HG03439 (cell line): Measurements from ENCODE around the gene HOXD12.

Experiments used
- ATAC-seq: cut with Tn5 transposase; IDR thresholded peaks from one replicate; pipeline ENCODE4 v1.9.1; 2021; ENCODE audit warnings: mild to moderate bottlenecking, moderate library complexity; ENCODE audit not compliant: unreplicated experiment

Gene HOXD12

DNA sequence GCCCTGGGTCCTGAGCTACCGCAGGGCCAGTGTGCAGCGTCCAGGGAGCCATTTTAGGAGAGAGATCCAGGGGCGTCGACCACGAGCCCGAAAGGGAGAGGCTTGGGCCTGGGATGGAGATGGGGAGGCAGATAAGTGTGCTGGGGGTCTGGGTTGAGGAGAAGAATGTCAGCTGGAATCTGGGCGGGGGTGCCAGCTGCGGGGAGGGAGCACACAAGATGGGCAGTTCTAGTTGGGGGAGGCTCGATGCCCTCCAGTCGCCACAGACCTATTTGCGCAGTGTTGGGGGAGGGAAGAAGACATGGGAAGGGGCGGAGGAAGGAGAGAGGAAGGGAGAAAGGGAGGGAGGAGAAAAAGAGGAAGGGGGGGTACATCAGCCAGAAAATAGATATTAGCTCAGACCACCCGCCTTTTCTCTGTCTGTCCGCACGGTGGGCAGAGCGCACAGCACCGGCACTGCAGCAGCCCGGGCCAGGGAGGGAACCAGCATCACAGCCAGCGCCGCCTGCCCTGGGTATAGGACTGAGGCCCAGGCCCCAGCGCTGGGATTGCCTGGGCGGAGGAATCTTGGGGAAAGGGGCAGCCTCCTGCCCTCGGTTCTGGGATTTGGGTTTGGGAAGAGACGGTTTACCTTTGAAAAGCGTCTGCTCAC, 5.6 kb downstream of the HOXD12 start:
- ATAC-seq, result no peak

DNA sequence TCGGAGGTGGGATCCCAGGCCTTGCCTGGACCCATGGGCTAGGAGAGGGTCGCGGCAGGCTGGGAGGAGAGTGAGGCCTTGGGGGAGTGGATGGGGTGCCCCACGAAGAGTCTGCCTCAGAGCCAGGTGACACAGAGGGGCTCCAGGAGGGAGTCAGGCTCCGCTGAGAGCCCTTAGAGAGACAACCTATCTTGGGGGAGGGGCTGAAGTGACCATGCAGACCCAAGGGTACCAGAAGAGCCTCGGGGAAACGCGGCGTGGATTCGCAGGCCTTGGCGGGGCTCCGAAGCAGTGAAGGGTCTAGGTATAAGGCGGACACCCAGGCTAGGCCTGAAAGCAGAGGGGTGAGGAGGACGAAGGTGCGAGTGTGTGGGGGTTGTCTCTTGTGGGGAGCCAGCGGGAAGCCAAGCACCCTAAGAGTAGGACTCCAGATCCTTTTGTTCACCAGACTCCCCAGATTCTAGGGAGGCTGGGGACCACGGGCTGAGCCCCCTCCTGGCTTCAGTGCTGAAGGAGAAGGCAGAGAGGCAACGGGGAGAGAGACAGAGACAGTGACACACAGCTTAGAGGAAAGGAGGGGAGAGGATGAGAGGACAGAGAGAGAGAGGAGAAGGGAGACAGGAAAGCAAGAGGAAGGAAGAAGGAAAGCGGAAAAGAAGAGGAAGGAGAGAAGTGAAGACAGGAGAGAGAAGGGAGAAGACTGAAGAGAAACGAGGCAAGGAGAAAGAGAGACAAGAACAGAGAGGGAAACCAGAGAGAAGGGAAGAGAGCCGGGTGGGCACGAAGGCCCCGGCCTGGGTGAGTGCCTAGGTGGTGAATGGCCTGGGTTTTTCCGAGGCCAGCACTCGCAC, 6.4 kb downstream of the HOXD12 start:
- no peak for ATAC-seq

DNA sequence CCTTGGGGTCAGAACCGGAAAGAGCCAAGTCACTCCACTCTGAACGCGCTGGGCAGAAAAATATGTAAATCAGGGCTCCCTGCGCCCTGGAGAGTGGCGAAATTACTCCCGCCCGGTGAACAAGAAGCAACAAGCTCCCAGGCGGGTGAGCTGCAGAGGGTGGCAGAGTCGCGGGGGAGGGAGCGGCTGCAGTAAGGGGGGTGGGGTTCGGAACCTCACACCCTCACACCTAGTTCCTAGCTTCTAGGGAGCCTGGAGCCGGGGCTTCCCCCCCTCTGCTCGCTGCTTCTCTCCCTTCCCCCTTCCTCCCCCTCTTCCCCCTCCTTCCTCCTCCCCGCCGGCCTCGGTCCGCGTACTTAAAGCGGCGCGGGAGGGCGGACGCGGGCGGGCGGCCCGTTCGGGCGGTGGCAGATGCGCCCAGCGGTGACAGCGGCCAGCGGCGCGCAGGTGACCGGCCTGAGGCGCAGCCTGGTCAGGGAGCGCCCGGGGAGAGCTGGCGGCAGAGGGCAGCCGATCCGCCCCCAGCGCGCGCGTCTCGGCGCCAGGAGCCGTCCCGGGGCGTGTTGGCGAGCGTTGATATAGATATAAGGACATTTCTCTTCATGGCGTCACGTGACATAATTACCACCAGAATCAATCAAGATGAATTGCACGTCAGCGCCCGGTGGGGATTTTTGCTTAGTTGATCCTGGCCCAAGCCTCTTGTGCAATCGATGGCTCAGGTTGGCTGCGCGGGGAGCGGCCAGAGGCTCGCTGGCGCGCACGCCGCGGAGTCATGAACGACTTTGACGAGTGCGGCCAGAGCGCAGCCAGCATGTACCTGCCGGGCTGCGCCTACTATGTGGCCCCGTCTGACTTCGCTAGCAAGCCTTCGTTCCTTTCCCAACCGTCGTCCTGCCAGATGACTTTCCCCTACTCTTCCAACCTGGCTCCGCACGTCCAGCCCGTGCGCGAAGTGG, 7.3 kb downstream of the HOXD12 start, which contains the start of gene HOXD11:
Gene HOXD11, plus strand, starts transcription at position 700 of the 959 bp plus-strand sequence. Its CDS starts 76 bp downstream, at position 776.
- no peak for ATAC-seq

DNA sequence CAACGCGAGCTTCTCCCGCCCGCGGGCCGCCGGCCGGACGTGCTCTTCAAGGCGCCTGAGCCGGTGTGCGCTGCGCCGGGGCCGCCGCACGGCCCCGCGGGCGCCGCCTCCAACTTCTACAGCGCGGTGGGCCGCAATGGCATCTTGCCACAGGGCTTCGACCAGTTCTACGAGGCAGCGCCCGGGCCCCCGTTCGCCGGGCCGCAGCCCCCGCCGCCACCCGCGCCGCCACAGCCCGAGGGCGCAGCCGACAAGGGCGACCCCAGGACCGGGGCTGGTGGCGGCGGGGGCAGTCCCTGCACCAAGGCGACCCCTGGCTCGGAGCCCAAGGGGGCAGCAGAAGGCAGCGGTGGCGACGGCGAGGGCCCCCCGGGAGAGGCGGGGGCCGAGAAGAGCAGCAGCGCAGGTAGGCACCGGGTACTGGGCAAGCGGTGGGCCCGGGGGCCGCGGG, 8.2 kb downstream of the HOXD12 start:
- no peak for ATAC-seq

DNA sequence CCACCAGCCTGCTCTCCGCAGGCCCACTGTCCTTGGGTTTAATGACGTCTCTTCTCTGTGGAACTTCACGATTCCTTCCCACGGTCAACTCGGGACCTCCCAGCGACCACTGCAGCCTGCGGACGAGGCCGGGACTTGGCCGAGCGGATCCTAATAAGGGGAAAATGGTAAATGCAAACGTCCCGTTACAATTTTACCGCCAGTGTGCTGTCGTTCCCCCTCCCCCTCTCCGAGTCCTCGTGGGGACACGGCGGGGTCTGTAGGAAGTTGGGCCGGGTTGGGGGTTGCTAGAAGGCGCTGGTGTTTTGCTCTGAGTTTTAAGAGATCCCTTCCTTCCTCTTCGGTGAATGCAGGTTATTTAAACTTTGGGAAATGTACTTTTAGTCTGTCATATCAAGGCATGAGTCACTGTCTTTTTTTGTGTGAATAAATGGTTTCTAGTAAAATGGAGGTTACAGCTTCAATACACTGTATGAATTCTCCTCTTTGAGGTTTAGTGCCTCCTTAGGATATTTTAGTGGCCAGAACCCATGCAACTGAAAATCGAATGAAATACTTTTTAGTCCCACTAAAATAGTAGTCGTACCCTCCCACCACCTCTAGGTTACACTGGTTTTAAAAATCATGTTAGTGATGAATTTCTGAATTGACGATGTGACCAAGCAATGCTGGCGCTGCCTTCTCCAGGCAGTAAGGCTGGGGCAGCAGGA, 9.8 kb downstream of the HOXD12 start:
- no peak for ATAC-seq

DNA sequence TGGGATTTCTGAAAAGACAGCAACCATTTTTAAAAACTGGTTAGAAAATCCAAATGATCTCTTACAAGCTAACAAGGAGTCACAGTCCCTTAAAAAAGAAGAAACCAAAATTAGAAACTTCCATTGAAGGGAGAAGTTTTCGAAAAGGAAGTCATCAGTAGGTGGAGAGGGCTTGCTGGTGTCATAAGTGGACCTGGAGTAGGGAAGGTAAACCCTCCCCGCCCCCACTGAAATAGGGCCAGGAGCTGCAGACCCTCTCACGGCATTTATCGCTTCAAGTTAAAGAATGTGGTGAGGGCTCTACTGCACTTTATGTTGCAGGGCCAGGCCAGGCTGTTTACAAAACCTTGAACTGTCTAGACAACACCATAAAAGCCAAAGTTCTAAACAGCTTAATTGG, 10.4 kb downstream of the HOXD12 start:
- no peak for ATAC-seq

DNA sequence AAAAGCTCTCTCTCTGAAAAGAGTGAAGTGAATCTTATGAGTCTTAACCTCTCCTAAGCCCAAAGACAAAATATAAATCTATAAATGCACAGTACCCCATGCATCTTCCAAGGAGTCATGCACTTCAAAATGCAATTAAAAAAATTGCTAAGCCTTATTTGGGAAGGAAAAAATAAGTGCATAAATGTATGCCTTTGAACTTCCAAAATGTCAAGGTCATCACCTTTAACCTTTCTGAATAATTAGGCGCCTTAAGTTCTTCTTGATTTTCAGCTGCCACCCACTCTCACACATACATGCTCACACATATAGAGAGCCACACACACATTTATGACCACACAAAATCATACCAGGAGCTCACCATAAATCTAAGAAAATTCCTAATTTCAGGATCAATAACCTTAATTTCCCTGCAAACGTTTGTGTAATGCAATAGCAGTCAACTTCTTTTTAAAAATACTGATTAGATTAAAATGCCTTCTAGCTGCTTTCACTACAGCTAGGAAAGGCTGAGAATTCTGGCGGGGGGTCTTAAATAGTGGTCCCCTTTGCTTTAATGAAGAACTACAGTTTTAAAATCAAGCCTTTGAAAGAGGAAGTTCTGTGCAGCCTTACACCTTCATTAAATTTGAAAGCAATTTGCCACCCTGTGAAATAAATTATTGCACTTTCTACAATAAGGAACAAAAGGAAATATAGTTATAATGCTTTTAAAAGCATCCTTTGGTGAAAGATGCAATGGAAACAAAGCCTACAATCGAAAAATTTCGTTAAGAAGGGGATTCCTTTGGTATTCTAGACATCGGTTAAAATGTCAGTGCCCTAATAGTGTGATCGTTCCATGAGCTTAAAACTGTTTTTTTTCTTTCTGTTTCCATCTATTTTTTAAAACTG, 11.1 kb downstream of the HOXD12 start:
- ATAC-seq, result no peak

DNA sequence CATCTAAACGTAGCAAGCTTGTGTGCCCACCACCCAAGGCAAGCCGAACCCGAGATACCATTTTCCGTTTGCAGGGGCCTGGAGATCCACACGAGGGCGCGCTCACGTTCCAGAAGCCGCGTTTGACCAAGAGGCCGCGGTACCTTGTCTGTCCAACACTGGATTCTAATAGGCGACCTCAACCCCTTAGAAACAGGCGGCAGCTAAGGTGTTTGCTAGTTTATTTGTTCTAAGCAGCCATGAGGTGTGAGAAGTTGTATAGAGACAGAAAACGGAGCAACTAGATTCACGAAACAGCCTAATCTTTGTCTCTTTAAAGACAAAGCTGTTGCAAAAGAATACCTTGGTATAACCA, 11.7 kb downstream of the HOXD12 start:
- ATAC-seq, result peak; percentile 61

DNA sequence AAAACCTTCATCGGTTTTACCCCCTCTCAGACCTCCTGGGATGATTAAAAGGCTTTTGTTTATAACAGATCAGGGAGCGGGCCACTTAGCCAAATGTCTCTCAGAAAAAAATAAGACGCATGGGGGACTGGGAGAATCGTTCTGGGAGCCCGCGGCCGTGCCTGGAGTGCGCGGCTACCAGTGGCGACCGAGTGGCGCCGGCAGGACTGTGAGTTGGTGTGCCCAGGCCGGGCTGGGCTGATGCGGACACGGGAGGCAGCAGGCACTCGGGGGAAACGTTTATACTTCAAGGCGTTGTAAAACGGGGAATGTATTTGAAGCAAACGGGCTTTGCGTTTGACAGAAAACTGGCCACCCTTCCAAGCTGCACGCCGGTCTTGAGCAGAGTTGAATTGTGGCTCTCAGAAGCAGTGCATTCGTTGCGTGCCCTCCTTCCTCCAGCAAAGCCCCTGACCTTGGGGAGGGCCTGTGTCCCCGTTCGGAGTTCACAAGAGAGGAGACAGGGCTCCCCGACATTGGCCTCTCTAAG, 12.3 kb downstream of the HOXD12 start:
- ATAC-seq, result no peak

DNA sequence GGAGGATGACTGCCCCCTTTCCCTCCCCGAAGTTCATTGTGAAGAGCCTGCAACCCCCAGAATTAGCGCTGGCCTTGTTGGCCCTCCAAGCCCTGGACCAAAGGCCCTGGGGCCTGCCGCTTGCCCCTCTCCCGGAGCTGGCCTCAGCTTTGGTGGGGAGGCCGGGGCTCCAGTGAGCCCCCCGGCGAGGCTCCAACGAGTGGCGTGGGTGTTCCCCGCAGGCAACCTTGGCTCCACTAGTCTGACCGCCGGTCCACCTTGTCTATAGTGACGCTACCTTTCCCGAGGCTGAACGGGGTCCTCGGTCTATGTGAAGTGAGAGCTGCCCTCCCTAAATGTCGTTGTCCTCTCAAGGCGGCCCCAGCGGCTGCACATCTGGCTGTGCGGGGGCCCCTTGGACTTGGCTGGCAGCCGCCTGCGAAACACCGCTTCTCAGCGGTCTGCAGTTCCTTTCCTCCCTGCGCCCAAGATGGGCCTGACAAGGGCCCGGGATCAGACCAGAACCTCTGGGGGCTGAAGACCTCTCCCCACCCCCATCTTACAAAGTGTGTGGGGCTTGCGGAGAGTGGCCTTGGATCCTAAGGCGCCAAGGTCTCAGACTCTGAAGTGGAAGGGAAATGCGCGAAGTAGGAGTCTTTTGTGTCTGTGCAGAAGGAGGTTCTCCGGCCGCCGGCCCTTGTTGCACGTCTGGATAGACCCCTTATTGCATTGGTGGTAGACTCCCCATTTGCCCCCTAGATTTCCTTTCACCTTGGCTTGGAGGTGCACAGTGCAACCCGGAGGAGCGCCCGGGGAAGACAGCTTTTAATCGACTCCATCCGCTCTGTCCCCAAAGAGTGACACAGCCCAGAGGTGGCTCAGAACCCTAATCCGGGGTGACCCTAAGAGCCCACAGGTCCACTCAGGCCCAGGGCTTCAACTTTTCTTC, 13.0 kb downstream of the HOXD12 start:
- no peak for ATAC-seq

DNA sequence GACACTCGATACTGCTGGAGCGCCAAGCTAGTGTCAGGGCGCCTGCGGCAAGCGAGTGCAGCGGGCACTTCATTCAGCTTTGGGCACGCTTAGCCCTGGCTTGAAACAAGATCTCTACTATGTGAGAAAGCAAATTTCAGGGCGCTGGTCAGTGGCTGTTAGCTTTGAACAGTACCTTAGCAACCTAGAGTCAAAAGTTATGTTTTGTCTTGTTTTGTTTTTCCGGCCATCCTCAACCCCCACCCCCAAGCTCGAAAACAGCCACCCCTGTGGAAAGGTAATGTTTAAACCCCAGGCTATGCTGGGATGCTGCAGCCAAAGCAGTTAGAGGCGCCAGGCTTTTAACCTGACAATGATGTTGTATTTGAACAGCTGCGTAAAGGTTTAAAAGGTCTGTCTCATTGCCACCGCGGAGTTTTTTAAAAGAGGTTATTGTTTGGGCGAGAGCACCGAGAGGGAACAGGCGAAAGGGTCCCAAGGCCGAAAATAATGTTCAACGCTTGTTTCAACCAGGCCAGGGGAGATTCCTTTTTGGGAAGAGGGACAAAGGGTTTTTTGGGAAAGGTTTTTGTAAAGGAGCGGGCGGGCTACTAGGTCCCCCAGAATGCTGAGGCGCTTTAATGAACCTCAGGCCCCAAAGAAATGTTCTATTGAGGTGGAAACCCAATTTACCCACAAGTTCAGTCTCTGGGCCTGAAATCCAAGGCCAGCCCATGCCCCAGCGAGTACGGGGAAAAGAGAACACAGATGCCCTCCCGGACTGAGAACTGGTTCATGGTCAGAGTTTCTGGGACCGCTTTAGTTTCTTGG, 14.7 kb downstream of the HOXD12 start:
- ATAC-seq, result no peak

DNA sequence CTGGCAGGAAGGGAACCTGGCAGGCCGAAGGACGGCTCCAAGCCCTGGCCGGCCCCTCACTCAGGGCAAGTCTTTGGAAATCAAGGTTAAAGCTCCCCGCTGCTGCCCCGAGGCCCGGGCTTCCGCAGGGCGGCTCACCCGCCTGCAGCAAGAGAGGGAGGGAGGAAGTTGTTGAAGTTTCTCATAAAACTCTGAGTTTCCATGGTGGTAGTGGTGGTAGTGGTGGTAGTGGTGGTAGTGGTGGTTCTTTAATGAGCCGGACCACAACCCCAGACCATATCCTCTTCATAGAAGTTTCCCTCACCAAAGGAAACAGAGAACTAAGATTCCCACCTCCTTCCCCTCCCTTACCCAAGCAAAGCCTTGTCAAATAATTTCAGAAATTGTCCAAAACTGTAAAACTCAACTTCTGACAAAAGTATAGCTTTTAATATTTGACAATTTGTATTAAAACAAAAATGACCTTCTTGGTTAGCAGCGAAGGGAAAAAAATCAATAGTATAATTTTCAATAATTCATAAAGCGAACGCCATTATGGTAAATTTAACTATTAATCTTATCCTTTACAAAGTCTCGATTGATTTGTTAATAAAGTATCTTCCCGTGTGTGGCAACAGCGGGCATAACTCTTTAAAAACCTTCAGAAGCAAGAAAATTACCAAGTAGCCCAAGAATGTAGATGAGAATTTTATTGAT, 15.5 kb downstream of the HOXD12 start:
- no peak for ATAC-seq

DNA sequence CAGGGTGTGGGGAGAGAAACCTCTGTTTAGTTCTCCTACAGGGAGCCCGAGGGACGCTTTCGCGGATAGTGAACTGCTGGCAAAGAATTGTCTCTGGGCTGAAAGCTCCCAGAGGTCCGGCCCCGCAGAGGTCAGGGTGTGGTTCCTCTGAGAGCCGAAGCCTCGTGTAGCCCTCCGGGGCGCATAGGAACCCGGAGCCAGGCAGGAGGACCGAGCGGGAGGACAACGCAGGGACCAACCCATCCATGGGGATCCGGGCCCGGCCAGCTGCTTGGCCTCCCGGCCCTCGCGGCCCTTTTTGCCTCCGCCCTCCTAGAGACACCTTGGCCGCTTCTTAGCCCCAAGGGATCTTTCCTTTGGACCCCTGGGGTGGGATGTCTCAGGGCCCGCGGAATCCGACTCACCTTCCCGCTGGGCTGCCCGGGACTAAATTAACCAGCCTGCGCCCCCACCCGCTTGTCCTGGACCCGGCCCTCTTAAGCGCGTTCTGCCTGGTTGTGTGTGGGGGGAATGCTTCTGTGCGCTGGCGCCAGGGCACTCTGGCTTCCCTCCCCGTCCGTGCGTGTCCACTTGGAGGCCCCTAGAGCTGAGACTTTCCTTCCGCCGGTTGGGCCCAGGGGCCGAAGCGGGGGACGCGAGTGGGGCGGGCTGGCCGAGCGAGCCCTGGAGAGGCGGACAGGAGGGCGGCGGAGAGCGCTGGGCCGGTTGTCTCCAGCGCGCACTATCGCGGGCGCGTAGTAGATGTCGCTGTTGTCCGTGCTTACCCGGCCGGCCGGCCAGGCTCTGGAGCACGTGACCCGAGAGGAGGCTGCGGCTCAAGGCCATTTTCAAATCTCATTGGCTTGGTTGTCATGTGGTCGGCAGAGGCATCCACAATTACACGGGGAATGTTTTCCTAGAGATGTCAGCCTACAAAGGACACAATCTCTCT, 16.6 kb downstream of the HOXD12 start, which contains the start of gene HOXD10:
Gene HOXD10, plus strand, starts transcription at position 896 of the 931 bp plus-strand sequence. CDS start 56 bp downstream, outside the sequence.
- ATAC-seq, result no peak

DNA sequence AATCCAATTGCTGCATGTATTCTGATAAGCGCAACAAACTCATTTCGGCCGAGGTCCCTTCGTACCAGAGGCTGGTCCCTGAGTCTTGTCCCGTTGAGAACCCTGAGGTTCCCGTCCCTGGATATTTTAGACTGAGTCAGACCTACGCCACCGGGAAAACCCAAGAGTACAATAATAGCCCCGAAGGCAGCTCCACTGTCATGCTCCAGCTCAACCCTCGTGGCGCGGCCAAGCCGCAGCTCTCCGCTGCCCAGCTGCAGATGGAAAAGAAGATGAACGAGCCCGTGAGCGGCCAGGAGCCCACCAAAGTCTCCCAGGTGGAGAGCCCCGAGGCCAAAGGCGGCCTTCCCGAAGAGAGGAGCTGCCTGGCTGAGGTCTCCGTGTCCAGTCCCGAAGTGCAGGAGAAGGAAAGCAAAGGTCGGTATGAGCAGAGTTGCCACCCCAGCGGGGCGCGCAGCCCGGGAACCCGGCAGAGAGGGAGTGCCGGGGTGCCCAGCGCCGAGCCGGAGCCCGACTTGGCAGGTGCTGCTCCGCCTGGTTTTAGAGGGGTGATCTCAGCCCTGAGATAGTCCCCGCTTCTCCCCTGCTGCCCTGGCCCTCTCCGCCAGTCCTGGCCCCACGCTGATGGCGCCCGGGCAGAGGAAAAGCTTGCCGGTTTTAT, 17.7 kb downstream of the HOXD12 start:
- ATAC-seq, result no peak

DNA sequence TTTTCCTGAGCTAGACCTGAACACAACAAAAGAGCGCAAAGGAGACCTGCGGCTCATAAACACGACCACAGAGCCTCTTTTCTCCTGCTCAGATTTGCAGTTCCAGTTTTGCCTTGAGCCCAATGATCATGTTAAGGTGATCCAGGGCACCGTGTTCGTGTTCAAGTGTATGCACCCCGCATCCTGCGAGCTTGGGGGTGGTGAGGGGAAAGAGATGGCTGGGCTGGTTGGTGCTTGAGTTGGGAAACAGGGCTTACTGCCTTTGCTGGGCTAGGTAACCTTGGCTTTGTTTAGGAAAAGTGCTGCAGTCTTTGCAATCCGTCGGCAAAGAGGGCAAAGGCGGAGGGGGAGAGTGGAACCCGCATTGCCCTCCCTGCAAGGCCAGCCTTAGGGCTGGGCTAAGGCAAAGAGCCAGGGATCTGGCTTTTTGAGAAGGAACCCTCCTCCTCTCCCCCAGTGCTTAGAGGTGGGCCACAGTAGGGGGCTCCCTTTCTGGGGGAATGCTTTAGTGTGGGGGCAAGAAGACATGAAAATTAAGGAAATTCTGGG, 18.3 kb downstream of the HOXD12 start:
- no peak for ATAC-seq
